NCI-H748 treated with DMSO at 0.1 percent for 48 hours (cell line): Measurements from ENCODE around the gene DPEP3.

Source experiments
- DNase-seq: peaks from one replicate; lab custom pipeline; 2025; lab: John Stamatoyannopoulos, UW

Gene DPEP3

GRCh38 chr16:67930191-67930590 lies 50.1 kb downstream of the DPEP3 start:
- no peak for DNase-seq

- DNase-seq: peak; percentile 27
Measured at GRCh38 chr16:67928561-67929364, 51.5 kb downstream of the DPEP3 start.

GRCh38 chr16:67928147-67928546 lies 52.2 kb downstream of the DPEP3 start:
- DNase-seq: no peak

GRCh38 chr16:67927131-67927941 lies 53.0 kb downstream of the DPEP3 start:
- no peak for DNase-seq

GRCh38 chr16:67926181-67926750 lies 54.0 kb downstream of the DPEP3 start:
- peak; percentile 16 for DNase-seq
